ENCODE results near the gene RPN1.
"Not testable (repeated sequence)": the region's sequence is repeated elsewhere in the genome, so short reads cannot be mapped to it uniquely, and the experiment has no call there.

RPN1 gene

DNA sequence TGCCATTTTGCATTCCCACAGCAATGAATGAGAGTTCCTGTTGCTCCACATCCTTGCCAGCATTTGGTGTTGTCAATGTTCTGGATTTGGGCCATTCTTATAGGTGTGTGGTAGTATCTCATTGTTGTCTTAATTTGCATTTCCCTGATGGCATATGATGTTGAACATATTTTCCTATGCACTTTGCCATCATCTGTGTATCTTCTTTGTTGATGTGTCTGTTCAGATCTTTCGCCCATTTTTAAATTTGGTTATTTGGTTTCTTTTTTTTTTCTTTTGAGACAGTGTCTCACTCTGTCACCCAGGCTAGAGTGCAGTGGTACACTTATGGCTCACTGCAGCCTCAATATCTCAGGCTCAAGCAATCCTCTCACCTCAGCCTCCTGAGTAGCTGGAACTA is 60.6 kb downstream of the RPN1 start:
- intact Hi-C loops (cut with DNase I); DNase-seq: not testable (repeated sequence)

DNA sequence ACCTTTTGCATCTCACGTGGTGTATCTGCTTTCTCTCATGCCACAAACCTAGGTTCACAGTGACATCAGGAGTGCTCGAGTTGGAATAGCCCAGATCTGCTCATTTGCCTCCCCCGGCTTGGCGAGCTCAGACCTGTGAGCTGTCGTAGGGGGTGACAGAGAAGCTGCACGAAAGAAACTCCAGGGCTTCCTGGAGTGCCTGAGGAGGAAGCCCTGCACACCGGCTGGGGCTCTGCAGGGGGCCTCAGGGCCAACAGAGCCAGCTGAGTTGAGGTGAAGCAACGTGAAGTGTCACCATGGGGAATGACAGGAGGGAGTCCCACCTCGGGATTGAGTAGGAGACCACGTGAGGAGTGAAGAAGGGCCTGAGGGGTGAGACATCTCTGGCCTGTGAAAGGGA is 62.5 kb downstream of the RPN1 start:
- no peak for DNase-seq
- intact Hi-C loops (cut with DNase I): no loop called here

DNA sequence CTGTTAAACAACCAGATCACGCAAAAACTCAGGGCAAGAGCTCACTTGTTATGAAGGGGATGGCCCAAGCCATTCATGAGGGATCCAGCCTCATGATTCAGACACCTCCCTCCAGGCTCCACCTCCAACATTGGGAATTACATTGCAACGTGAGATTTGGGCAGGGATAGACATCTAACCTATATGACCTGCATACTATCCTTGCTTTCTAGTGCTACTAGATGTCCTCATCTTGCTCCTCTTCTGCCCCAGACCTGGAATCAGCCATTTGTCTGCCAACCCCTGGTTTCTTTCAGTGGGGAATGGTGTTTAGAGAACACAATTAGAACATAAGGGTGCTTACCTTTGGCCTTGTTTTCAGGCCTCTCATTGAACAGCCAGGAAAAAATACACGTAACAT is 63.2 kb downstream of the RPN1 start:
- no peak for DNase-seq
- intact Hi-C loops (cut with DNase I): no loop called here

DNA sequence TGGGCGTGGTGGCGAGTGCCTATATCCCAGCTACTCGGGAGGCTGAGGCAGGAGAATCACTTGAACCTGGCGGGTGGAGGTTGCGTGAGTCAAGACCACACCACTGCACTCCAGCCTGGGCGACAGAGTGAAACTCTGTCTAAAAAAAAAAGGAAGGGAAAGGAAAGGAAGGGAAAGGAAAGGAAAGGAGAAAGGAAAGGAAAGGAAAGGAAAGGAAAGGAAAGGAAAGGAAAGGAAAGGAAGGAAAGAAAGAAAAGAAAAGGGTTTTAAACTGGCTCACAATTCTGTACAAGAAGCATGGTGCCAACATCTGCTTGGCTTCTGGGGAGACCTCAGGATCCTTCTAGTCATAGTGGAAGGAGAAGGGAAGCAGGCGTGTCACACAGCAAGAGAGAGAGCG is 63.7 kb downstream of the RPN1 start:
- DNase-seq; intact Hi-C loops (cut with DNase I): not testable (repeated sequence)

DNA sequence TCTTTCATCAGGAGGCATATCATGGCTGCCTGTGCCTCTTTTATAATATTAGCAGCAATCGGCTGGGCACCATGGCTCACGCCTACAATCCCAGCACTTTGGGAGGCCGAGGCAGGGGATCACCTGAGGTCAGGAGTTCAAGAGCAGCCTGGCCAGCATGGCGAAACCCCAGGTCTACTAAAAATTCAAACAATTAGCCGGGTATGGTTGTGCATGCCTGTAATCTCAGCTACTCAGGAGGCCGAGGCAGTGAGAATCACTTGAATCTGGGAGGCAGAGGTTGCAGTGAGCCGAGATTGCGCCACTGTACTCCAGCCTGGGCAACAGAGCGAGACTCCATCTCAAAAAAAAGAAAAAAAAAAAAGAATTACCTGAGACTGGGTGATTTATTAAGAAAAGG is 64.2 kb downstream of the RPN1 start:
- DNase-seq; intact Hi-C loops (cut with DNase I): not testable (repeated sequence)

DNA sequence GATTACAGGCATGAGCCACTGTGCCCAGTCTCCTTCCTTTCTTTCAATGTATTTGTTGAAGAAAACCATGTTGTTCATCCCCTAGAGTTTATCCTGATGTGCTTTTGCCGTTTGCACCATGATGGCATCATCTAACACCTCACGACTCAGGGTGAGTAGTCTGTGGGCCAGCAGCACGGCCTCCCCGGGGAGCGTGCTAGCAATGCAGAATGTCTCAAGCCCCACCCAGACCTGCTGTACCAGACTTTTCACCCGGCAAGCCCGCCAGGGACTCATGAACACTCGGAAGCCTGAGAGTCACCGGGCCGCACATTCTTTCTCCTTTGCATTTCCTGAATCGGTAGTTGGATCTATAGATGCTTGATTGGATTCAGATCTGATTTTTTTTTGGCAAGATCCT is 64.6 kb downstream of the RPN1 start:
- intact Hi-C loops (cut with DNase I): no loop called here
- no peak for DNase-seq

DNA sequence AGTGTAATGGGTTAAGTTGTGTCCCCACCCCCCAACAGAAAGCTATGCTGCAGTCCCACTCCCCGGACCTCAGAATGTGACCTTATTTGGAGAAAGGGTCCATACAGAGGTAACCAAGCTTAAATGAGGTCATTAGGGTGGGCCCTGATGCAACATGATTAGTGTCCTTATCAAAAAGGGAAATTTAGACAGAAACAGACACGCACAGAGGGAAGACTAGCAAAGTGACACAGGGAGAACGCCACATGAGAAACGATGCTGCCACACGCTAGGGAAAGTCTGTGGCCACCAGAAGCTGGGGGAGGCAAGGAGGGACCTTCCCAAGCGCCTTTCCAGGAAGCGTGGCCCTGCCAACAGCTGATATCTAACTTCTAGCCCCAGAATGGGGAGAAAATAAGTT is 65.4 kb downstream of the RPN1 start:
- intact Hi-C loops (cut with DNase I): no loop called here

DNA sequence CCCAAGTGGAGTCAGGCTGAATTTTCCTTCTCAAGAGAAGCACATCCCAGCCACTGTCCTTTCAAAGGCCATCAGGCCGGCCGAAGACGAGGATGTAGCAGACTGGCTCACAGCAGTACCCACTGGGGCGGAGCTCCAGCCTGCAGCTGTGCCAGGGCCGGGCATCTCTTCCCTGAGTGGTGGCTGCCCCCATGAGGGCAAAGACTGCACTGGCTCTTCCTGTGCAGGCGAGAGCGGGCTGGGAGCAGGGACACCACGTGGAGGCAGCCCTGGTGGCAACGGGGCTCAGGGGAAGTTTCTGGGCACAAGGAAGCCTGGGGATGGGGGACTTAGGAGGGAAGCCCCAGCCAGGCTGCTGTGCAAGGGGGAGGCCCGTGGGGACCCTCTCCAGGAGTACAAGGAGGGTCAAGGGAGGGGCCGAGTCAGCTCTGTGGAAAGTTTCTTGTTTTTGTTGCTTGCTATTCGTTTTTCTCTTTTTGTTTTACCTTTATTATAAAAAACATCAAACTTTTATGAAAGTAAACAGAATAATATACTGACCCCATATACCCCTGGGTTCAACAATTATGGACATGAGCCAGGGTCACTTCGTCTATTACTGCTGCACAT is 66.1 kb downstream of the RPN1 start:
- peak; percentile 58 to 91 (median 80) for DNase-seq
- intact Hi-C loops (cut with DNase I): no loop called here

More for the DNA sequence above, 65.4 kb downstream of the RPN1 start:
- no peak for DNase-seq

DNA sequence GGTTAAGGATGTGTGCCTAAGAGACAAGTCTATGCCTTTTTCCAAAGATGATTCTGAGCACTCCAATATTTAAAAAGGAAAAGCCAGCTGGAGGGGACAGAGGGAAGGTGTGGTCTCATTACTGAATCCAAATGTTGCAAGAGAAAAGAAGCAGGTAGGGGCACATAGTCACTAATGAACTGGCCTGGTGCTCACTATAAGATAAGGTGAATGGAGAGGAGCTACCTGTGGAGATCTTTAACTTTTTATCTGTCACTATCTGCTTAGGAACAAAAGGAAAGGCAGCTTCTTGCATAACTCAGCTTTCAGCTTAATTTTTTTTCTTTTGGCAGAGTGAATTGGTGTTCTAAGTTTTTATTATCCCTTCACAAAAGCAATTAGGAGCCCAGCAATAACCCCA is 69.1 kb downstream of the RPN1 start:
- intact Hi-C loops (cut with DNase I): no loop called here
- DNase-seq: no peak

DNA sequence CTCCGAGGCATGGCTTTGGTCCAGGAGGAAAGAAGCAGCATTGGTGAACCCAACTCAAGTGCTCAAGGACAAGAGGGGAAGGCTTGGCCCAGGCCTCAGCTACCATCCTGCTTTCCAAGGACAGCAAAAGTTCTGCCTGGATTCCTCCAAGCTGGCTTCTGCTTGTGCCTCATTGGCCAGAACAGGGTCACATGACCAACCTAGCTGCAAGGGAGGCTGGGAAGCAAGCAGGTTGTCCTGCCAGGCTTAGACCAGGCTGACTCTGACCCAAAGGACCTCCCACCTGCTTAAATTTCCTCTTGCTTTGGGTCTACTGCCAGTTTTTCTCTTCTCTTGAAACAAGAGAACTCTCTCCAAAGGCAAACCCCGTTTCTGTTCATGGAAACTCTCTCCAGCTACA is 70.7 kb downstream of the RPN1 start:
- intact Hi-C loops (cut with DNase I): no loop called here
- DNase-seq: no peak

DNA sequence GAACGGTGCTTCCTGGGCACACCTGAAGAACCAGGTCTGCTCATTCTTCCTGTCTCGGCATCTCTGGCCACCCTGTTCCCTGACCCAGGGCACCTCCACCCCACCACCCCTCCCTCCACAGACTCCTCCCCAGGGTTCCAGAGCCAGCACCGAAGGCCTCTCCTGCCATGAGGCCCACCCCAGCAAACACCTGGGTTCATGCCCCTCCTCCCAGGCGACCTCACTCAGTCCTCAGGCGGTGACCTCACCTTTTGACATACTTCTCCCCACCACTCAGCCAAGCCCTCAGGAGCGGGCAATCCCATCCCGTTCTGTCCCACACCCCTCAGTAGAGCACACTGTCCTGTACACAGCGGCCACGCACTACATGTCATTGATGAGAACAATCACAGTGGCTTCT is 72.3 kb downstream of the RPN1 start:
- intact Hi-C loops (cut with DNase I): no loop called here
- no peak for DNase-seq

DNA sequence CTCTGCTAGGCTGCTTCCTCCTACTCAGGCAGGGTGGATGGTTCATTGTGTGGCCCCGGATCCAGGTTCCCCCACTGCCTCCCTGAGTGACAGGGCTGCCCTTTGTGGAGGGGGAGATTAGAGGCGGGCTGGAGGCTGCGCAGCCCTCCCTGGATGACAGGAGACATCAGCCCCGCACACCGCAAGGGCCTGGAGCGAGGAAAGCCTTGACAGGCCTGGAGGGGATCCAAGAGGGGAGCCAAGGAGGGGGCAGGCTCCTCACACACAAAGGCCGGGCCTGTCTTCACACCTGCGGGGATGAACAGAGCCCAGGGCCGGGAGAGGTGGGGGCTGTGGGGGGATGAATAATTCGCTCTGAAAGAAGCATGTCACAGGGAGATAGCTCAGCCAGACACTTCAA is 72.9 kb downstream of the RPN1 start:
- no peak for DNase-seq
- intact Hi-C loops (cut with DNase I): no loop called here

DNA sequence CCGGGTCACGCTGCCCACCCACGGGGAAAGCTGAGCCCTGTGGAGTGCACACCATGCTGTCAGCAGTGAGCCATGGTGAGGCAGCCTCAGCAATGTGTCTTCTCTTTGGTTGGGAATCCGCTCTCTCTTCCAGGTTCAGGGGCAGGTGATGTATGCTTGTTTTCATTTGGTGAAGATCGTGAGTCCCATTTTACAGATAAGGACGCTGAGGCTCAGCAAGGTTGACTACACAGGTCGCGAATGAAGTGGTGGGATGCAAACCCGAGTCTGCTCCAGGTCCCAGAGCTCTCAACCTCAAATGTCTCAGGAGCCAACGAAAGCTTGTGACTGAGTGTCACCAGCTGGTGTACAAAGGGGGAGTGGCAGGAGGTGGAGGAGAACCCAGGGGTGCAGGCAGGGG is 74.3 kb downstream of the RPN1 start:
- DNase-seq: no peak
- intact Hi-C loops (cut with DNase I): no loop called here

DNA sequence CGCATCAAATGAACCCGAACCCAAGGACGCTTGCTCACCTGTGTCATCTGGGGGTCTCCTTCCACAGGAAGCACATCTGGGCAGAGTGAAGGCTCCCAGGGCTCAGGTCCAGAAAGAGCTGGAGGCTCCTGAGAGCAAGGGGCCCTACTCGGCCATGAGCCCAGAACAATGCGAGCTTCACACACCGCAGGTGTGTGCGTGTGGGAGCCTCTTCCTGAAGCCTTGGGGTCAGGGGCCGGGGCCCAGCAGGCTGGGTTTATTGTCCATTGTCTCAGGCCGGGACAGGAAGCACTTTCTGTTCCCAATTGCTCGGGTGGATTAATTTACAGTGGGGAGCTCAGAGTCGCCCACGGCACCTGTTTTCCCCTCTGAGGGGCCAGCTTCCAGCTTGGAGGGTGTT is 74.8 kb downstream of the RPN1 start:
- DNase-seq: no peak
- intact Hi-C loops (cut with DNase I): no loop called here

DNA sequence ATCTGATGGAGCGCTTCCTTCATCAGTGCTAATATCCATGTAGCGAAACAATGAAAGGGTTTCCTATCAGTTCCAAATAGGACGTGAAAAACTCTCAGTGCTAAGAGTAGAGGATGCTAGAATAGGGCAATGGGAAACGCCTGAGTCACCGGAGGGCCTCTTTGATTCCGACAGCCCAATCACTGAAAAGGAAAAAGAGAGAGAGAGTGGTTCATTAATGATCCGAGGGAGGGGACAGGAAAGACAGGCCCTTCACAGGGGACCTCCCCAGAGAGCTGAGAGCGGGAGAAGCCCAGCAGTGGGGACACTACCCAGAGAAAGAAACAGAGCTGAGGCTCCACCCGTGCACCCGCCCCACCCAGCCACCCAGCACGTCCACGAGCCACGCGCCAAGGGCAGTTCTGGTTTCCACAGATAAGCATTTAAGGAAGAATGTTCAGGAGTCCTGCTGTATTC is 76.9 kb downstream of the RPN1 start:
- DNase-seq: no peak
- intact Hi-C loops (cut with DNase I): no loop called here

DNA sequence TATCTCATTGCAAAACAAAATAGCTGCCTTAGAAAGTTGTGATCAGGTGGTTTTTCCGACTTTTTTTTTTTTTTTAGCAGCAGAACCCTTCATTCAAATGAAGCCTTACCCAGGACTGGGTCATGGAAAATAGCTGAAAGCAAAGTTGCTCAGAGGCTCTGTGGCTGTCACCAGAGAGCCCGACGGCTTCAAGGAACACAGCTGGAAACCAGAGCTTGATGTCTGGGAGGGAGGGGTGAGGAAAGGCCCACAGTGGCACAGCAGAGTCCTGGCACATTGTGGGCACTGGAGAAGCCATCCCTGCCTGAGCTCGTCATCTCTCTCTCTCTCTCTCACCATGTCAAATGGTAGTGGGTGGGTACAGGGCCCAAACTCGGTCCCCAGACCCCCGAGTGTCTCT is 77.5 kb downstream of the RPN1 start:
- intact Hi-C loops (cut with DNase I): no loop called here
- no peak for DNase-seq

DNA sequence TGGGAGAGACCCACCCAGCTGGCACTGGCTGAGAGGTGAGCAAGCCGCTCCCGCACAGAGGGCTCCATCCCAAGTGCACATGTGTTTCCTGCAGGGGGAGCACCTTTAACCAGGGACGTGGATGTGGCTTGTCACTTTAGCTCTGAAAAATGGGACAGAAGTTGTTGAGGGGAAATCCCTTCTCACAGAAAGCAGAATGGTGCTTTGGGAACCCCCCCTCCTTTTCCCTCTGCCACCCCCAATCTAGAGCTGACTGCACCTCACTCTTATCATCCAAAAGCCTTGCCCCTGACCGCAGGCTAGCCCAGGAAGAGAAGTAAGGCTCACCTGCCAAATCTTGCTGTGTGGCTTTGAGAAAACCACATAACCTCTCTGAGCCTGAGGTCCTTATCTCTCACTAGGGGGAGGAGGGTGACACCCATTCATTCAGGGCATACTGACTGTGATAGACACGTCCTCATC is 77.9 kb downstream of the RPN1 start:
- peak in 19 of 42 donors; percentile 8 to 53 (median 24) for DNase-seq
- intact Hi-C loops (cut with DNase I): no loop called here

DNA sequence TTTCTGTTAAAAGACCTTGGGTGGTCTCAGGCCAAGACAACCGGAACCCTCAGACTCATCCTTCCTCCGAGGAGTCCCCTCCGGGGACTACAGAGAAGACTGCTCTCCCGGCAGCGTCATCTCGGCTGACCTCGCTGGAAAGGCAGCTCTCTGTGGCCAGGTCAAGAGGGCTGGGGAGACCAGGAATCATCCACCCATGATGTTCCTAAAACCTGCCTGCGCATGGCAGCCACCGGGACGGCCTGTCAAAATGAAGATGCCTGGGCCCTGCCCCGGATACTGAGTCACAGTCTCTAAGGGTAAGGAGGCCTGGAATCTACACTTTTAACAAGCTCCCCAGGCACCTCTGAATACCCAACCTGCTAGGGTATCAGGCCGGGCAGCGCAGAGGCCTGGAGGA is 78.6 kb downstream of the RPN1 start:
- intact Hi-C loops (cut with DNase I): no loop called here
- DNase-seq: no peak
